SH-SY5Y (cell line): ENCODE data around the gene MPRIP.

Source experiments
- GATA2 ChIP-seq: IDR thresholded peaks from 2 replicates; pipeline ENCODE4 v1.6.1; 2011; ENCODE audit warnings: mild to moderate bottlenecking, low read depth, low read length
- GATA3 ChIP-seq: IDR thresholded peaks from 2 replicates; pipeline ENCODE4 v1.6.1; 2011; ENCODE audit warnings: low read depth, mild to moderate bottlenecking, low read length, moderate library complexity

Gene MPRIP

DNA sequence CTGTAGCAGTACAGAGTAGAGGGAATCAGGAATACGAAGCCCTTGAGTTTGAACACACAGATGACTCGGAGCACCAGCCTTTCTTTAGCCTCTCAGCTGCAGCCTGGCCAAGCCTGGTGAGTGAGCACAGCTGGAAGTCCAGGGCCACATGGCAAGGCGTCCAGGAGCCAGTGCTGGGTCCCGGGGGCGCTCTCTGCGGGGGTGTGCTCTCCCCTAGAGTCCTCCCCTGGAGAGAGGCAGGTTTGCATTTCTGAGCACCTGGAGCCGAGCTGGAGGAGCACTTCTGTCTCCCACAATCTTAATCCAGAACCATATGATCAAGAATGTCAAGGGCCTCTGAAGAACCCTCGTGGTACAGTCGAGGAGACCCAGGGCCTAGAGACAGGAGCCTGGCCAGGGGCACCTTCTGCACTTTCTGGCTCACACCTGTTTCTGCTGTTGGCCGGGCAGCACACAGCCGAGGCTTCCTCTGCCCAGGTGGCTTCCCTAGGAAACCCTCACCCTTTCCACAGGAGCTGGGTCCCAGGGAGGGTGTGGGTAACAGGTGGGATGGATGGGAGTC lies 85.6 kb downstream of the MPRIP start:
- TF ChIP-seq GATA2 (no peak), GATA3 (no peak)

DNA sequence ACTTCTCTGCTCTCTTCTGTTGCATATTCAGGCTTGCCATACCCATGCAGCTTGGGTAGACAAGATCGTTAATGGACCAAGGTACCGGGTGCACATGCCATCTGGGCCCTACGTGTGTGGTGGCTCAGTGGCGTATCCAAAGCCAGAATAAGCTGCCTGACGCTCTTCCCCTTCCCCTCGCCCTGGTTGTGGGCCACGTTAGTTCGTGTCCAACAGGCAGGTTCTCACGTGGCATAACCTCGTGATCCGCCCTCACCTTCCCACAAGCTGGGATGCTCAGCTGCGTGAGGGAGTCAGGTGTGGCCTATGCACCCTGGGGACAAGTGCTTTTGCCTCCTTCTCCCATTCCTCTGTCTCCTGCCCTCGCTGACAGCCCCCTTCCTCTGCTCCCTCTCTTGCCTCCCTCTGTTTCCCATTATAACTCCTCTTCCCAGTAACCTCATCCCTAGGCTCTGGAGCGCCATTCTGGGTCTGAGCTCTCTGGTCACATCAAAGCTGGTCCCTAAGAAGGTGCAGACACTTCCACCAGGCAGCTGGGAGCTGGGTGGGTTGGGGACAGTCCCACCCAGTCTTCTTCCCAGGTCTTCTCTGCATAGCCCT lies 86.3 kb downstream of the MPRIP start:
- no peak for TF ChIP-seq GATA3
- no peak for TF ChIP-seq GATA2

DNA sequence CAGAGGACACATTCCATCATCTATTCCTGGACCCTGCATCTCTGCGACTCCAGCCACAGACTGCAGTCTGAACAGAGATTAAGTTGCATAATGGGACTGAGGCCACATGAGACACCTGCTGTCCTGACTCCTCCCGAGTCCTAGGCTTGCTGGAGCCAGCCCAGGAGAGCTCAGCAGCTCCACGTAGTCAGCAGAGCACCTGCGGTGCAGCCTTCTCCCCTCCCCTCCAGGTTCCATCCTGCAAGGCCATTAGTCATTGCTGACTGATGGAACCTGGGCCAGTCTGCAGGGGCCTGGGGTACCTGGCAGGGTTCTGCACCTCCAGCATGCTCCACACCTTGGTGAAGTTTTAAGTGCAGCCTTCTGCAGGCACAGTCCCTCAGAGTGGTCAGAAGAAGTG lies 87.2 kb downstream of the MPRIP start:
- TF ChIP-seq GATA2 (no peak), GATA3 (no peak)

DNA sequence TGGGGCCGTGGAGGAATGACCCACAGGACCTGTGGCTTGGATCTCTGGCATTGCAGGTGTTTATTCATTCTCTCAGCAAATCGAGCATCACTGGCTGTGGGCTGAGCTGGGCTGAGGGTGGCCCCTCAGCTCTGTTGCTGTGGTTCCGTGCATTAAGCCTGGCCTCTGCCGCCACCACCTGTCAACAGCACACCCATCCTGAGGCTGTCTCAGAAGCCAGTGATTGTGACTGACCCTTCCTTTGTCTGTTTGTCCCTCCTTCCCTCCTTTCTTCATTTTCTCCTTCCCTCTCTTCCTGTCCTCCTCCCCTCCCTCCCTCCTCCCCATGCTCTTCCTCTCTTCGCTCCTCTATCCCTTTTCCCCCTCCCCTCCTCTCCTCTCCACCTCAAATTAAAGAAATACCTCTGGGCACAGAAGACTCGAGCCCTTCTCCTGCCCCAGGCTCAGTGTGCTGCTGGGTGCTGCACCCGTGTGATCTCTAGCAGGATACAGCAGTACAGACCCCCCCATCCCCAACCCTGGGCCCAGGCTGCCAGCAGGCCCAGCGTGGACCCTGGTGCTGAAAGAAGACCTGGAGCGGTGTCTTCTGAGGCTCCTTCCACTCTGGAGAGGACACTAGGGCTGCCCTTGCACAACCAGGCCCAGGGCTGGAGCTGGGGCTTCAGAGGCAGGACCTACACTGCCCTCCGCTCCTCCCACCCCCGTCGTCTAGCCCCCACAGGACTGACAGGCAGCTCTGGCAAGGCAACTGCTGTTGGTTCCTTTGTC lies 88.0 kb downstream of the MPRIP start:
- TF ChIP-seq GATA3: no peak
- TF ChIP-seq GATA2: no peak

DNA sequence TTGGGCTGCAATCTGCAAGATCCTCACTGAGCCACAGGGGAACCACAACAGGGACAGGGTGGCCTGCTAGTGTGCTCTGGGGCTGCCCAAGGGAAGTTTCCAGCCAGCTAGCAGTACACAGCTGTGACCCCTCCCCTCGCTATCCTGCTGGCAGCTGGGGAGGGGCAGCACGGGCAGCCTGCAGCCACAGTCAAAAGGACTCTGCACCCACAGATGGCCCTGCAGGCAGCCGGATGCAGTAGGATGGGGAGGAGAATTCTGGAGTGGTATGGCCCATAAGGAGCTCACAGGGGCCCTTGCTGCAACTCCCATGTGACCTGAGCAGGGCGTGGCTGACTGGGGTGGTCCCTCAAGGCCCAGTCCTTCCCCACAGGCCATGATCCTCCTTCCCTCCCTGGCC lies 89.6 kb downstream of the MPRIP start:
- TF ChIP-seq GATA3: no peak
- TF ChIP-seq GATA2: no peak

DNA sequence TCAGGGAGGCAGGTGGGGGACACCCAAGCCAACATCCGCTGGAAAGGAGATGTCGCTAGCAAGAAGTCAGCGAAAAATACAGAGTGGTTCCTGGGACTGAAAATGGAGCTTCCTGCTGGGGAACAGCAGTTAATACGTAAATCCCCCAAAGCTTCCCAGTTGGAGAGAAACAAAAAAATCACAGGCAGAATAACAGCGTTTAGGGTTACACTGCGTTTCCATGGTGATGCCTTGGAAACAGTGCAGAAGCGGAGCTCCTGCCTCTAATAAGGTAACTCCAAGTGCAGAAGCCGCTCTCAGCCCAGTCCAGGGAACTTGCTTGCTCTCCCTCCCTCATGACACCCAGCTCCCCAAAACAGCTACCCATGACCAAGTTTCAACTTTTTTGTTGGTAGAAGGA lies 90.5 kb downstream of the MPRIP start:
- TF ChIP-seq GATA3 (no peak), GATA2 (no peak)

DNA sequence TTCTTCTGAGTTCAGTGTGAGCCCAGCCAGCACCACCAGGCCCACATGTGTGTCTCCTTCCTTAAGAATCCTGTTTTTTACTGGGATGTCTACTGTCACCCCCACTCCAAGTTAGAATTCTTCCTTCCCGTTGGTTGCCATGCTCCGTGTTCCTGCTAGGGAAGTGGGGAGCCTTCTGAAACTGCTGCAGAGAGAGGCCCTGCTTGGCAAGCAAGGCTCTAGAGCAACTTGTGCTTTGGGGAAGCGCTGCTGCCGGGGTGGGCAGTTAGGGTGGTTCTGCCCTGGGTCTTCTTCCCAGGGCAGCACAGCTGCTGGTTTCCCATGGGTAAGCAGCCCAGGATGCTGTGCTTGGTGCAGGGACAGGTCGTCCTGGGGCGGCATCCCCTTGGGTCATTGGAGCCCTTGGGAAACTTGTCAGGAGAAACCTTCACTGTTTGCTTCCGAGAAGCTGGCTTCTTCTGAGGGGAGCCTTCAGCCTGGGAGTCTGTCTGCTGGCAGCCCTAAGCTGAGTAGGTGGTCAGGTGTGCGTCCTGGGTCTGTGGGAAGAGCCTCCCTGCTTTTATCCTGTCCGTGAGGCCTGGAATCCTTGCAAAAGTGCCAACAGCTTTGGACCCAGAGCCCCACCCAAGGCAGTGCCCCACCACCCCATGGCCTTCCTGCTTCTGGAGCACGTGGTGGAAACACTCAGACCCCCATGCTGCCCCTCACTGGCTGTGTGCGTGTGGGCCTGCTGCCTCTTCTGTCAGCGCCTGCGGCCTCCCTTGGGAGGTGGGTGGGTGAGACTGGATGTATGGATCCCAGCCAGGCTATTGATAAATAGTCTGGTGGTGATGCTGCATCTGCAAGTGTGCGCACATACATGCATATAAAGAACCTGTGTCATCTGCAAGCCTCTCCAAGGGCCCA lies 92.0 kb downstream of the MPRIP start:
- TF ChIP-seq GATA3 (no peak), GATA2 (no peak)

DNA sequence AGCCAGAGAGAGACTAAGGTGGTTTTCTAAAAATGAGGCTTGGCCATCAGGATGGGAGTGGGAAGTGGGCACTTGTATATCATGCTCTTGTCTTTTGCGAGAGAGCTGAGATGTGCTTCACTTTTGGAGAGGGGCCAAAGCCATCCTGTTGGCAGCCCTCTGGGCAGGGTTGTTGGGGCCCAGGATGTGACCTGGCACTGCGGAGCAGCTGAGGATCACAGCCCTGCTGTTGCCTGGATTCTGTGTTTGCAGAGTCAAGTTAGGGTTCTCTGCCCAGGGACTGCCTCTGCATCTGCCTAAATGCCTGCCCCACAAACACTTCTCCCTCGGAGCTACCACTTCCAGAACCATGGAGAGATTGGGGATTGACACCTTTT lies 92.7 kb downstream of the MPRIP start:
- TF ChIP-seq GATA3: no peak
- no peak for TF ChIP-seq GATA2

DNA sequence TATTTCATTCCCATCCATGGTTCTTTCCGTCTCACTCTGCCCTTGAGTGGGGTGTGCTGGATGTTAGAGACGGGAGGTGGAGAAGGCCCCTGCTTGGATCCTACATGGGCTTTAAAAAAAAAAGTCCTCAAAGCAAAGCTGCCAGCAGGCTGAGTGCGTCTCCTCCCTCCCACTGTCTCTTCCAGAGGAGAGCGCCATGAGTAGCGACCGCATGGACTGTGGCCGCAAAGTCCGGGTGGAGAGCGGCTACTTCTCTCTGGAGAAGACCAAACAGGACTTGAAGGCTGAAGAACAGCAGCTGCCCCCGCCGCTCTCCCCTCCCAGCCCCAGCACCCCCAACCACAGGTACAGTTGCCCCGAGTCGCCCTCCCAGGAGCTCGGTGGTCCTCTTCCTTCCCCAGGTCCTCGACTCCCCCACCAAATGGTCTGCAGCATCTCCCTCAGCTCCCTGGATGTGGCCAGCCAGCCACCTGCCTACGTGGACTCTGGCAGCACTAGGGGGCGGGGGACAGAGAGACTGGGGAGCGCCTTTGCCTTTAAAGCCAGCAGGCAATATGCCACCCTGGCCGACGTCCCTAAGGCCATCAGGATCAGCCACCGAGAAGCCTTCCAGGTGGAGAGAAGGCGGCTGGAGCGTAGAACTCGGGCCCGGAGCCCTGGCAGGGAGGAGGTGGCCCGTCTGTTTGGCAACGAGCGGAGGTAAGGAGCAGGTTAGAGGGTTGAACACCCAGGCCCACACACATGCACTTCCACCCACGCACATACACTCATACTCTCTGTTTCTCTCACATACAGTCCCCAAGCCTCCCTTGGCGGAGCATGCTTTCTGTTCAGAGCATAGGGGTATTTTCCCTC lies 95.7 kb downstream of the MPRIP start:
- no peak for TF ChIP-seq GATA3
- no peak for TF ChIP-seq GATA2

DNA sequence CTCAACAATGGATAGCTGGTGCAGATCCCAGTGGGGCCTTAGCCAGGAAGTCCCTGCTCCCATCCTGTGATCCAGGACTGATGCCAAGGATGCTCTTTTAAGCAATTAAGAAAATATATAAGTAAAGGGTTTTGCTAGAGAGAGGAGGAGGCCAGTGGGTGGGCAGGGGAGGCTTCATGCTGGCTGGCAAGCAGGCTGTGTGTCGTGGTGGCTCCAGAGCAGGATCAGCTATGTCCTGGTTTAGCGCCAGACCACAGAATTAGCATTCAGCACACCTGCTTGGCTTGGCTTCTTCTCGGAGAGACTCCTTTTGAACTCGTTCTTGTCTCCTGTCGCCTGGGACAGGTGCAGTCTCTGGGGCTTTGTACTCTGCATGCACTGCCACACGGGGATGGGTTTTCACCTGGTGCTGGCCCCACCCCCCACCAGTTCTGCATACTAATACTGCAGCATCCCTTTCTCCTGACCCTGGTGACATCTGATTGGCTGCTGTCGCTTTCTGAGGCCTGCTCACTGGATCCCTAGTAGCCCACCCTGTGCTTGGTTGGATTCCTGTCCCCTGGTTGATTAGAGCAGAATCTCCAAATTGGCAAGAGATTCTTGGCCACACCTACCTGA lies 97.8 kb downstream of the MPRIP start:
- TF ChIP-seq GATA2 (no peak), GATA3 (no peak)

DNA sequence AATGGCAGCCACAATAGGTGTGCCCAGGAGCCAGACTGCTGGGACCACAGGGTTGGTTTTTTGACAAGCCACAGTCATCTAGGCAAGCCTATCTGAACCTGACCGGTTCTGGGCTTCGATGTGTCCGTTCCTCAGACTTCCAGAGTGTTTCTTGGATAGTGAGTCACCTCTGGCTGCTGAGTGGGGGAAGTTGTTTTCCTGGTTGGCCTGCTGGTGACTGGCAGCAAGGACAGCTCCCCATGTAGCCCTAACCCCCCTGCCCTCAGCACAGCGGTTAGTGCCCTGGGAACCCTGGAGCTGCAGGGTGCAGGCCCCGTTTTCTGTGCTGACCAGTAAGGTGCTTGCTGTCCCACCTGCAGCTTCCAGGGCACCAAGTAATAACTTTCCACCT lies 98.3 kb downstream of the MPRIP start:
- TF ChIP-seq GATA2: no peak
- TF ChIP-seq GATA3: no peak

DNA sequence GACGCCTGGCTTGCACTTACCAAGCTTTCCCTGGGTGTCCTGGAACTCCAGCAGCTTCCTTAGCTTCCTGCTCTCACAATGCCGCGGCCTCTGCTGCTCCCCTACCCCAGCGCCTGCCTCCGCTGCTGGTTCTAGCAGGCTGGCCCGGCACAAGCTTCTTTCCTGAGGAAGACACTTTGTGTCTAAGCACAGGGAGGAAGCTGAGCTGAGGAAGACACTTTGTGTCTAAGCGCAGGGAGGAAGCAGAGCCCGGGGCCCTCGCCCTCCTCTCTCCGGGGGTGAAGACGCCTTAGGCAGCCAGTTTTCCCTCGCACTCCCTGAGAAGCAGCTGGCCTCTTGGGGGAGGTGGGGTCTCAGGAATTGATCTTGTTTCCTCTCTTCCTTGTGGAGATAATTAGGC lies 99.0 kb downstream of the MPRIP start:
- no peak for TF ChIP-seq GATA3
- TF ChIP-seq GATA2: no peak
